Ureter (tissue), 1 donor: ENCODE results near the gene ADRA1B. TPM values are rescaled to one million over a fixed set of nuclear protein-coding genes. Genes with fewer than 3 reads are reported as not detected.
A peak's percentile ranks its signal among the peaks of the same experiment; 100 is the strongest.

Experiments
- DNase-seq: peaks from one replicate; pipeline ENCODE4 v3.0.0-alpha.2; 2020; ENCODE audit warnings: low spot score
- total RNA-seq: library from RNA; stranded (reverse); gene quantifications from one replicate; pipeline ENCODE4 v1.2.4, GENCODE V29; 2023
- donor health status: DM: yes; HTN: yes; CAD: no.

ADRA1B gene
- total RNA-seq, 1 donor from 2014 or later, result 0.23 TPM

GRCh38 chr5:159928122-159928909, 12.0 kb downstream of the ADRA1B start:
- no peak for DNase-seq

DNA sequence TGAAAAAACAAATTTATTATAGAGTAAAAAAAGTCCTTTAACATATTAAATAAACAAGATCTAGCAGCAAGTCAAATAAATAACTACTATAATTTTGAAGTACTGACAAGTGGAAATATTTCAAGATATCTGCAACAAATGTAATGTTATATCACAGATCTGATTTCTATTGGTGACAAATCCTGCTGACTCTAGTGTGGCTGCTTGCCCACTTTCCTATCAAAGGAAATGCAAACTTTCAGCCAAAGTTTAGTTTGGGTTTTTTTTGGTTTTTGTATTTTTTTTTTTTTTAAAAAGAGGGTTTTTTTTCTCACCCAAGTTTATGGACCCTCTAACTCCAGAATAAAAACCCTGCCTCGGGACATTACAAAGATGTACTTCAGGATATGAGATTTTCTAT, 12.9 kb downstream of the ADRA1B start:
- no peak for DNase-seq

GRCh38 chr5:159933531-159934485, 17.5 kb downstream of the ADRA1B start:
- DNase-seq, result no peak

- no peak for DNase-seq
Measured at GRCh38 chr5:159935946-159936345, 19.7 kb downstream of the ADRA1B start.

DNA sequence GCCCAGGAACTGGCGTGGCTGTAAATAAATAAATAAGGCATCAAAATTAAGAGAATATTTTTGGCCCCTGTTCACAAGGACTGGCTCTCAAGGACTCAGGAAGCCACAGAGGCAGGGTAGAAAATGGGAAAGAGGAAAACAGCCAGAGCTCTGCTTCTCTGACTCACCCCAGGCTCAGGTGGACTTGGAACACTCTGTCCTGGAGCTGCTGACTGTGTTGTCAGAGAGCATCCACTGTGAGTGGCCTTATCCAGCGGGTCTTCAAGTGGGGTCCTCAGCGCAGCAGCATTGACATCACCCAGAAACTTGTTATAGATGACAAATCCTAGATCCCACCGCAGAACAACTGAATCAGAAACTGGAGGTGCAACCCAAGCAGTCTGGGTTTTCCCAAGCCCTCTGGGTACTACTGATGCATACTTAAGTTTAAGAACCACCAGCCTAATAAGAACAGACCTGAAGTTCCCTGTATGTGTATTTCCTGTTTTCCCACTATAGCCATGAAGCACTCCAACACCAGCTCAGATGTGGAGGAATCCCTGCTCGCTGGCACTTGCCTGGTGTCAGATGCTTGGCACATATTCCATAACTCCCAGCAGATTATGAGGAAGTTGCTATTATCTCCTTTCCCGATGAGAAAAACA, 20.5 kb downstream of the ADRA1B start:
- DNase-seq, result no peak

- no peak for DNase-seq
Measured at GRCh38 chr5:159937580-159937979, 21.3 kb downstream of the ADRA1B start.

- no peak for DNase-seq
Measured at GRCh38 chr5:159943326-159943725, 27.0 kb downstream of the ADRA1B start.

DNA sequence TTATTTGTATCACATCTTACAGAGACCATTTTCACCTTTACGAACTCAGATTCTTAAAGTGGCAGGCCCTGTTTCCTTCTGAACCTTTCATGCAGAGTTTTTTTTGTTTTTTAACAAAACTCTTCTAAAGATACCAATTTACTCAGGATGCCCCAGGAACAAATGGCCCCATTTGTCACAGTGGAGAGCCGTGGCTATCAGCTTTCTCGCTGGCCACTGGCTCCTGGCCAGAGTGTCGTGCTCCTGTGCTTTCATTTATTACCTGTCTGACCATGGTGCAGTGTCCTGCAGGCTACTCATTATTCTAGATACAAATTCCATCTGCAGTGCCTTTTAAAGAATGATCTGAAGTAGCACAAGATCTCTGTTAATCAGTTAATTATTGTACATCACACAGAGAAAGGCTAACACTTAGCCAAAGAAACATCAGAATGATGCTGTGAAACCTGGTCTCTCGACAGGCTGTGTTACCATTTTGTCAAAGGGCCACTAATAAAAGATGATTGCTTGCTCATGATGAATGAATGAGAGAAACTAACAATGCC, 27.8 kb downstream of the ADRA1B start:
- DNase-seq, result no peak

- no peak for DNase-seq
Measured at GRCh38 chr5:159945359-159945758, 29.1 kb downstream of the ADRA1B start.

DNA sequence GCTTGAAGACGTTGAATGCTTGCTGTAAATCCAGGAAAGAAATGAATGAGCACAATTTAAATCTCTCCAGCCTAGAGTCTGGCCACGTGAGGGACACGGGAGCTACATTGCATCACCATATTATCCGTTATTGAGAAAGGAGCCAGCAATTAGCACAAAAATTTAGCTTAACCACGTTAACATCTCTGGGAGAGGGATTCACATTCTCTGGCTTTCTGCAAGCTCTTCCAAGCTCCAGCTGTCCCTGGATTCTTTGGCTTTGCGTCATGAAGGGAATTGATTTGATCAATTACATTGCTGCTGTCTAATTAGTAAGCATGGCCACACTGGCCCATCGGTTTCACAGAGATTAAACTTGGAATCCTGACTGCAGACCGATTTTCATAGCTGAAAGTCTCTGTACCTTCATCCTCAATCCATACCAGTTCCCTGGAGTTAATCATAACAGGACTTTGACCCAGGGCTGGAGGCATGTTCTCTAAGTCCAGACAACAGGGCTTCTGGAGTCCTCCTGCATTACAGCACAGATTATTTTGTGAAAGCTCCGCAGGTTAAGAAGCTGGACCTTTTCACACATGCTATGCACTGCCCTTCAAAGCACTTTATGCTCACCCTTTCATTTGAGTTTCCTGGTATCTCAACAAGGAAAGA, 31.6 kb downstream of the ADRA1B start:
- no peak for DNase-seq

DNA sequence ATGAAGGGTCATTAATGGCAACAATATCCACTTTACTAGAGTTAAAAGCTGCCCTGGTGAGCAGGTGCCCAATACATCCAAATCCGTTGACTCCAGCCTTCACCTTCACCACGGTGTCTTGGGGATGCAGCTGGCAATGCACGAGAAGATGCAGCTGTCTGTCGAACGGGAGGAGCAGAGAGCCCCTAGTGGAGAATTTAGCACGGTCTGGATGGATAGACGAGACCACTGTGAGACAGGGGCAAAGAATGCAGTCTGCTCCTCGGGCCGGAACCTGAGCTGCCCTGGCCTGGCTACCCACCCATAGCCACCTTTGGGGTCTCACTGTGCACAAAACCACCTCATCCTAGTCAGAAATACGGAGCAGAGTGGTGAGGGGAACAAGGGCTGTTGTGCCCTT, 35.1 kb downstream of the ADRA1B start:
- no peak for DNase-seq

DNA sequence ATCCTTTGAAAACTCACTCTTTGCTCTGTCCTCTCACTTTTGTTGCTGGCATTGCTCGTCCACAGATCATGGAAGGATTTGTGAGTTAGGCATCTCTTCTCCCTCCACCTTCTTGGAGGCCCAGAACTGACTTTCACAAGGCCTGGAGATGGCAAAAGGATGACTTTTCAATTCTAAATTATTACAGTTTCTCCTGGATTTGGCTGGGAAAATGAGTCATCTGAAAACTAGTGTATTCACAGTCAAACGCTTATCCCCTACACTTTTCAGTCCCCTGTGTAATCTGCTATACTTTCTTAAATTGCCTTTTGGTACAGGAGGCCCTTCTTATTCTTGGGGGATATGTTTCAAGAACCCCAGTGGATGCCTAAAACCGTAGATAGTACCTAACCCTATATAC, 35.6 kb downstream of the ADRA1B start:
- no peak for DNase-seq

DNA sequence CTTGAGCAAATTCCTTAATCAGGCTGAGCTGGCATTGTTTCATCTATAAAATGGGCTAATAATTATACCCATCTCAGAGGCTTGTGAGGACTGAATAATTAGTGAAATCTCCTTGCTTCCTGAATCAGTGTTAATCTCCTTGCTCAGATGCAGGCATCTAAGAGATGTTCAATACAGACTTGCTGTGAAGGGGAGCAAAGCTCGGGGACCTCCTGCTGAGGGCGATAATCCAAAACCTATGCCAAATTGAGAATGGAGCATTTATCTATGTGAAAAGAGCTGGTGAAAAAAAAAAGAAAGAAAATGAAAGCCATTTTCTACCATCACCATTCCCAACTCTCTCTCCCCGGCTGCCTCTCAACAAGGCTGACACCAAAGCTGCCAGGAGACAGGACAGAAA, 37.3 kb downstream of the ADRA1B start:
- DNase-seq, result no peak

GRCh38 chr5:159955056-159955624, 38.9 kb downstream of the ADRA1B start:
- DNase-seq, result no peak

- DNase-seq, result no peak
Measured at GRCh38 chr5:159956074-159956473, 39.8 kb downstream of the ADRA1B start.

DNA sequence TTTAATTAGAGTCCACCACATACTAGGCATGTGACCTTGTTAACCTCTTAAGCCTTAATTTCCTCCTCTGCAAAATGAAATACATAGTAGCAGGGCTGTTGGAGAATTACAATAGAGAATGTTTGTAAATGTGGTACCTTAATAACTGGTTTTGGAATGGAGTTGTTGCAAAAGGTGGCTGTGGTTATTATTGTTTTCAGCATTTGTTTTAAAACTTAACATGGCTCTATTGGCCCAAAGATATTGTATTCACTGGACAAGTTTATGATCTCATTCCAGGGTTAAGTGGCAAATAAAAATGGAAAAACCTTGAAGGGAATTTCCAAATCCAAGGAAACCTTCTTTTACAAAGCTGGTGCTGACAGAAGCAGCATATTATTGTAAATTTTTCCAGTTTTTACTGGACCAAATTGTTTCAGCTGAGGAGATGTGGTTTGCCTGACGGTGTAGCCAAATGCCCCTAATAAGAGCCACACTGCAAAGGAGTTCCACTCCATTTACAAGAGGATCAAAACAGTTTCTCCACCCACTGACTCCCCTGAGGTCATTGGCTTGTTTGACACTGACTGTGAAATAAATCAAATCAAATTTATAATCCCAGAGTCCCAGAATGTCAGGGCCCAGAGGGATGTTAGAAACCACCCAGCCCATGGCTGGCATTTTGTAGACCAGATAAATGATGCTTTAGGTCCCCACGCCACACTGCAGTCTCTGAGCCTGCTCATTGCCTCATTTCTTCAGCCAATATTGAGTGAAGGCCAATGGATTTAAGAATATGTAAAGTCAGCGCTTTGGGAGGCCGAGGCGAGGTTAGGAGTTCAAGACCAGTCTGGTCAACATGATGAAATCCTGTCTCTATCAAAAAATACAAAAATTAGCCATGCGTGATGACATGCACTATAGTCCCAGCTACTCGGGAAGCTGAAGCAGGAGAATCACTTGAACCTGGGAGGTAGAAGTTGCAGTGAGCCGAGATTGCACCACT, 45.2 kb downstream of the ADRA1B start:
- DNase-seq, result no peak

- DNase-seq, result no peak
Measured at GRCh38 chr5:159962214-159962613, 45.9 kb downstream of the ADRA1B start.

GRCh38 chr5:159963935-159964334, 47.7 kb downstream of the ADRA1B start:
- DNase-seq, result no peak

GRCh38 chr5:159965031-159965837, 49.0 kb downstream of the ADRA1B start:
- DNase-seq, result peak; percentile 55
